CD4-positive, alpha-beta T cell (primary cell): Measurements from ENCODE around the gene MLC1. TPM values are rescaled to one million over a fixed set of nuclear protein-coding genes. Genes with fewer than 3 reads are reported as not detected.

Experiments used
- ATAC-seq: fragments of 200-7000 bp; cut with Tn5 transposase; one replicate; pipeline ENCODE4 v1.10.0; 2022; ENCODE audit warnings: mild to moderate bottlenecking; ENCODE audit not compliant: poor library complexity
- CTCF ChIA-PET: fragments of 350-600 bp; sonication (Branson Sonifier 250); formaldehyde crosslinking; loops from one replicate; lab custom pipeline; 2021; ENCODE audit warnings: antibody characterized with exemption, inconsistent platforms; lab: Charles Lee
- POLR2A ChIA-PET: fragments of 350-600 bp; sonication (Branson Sonifier 250); formaldehyde crosslinking; loops from one replicate; lab custom pipeline; 2021; ENCODE audit warnings: antibody characterized with exemption, inconsistent platforms; lab: Charles Lee
- DNase-seq, 14 experiments: peaks; one replicate each; pipeline ENCODE4 v3.0.0-alpha.2; 2013 to 2020; ENCODE audit warnings: mixed read lengths in 2 of 14
- H3K27ac ChIP-seq, 2 donors: one replicate each; pipeline versions ENCODE4 v1.5.1 to v1.7.0; 2013; ENCODE audit warnings: low read length in 2 of 2, low read depth in 1 of 2, mild to moderate bottlenecking in 1 of 2
- H3K27me3 ChIP-seq, 2 experiments: 1 replicate in 1 of 2; 2 replicates in 1 of 2; pipeline versions ENCODE4 v1.6.1 to v1.7.0; 2013; ENCODE audit warnings: low read length in 2 of 2, control low read depth in 1 of 2, mild to moderate bottlenecking in 1 of 2, moderate library complexity in 1 of 2; ENCODE audit not compliant: insufficient read depth in 2 of 2, control insufficient read depth in 1 of 2
- H3K36me3 ChIP-seq: one replicate; pipeline ENCODE4 v1.6.1; 2013; ENCODE audit warnings: low read length, control low read depth; ENCODE audit not compliant: insufficient read depth
- H3K4me1 ChIP-seq: one replicate; pipeline ENCODE4 v1.6.1; 2013; ENCODE audit warnings: low read length, control low read depth; ENCODE audit not compliant: insufficient read depth
- H3K4me3 ChIP-seq: one replicate; pipeline ENCODE4 v1.5.1; 2013; ENCODE audit warnings: mild to moderate bottlenecking, low read length, moderate library complexity
- H3K9me3 ChIP-seq, 2 experiments: 1 replicate in 1 of 2; 2 replicates in 1 of 2; pipeline versions ENCODE4 v1.6.1 to v1.7.0; 2013; ENCODE audit warnings: low read length in 2 of 2, mild to moderate bottlenecking in 2 of 2, control low read depth in 1 of 2, moderate library complexity in 1 of 2; ENCODE audit not compliant: control insufficient read depth in 1 of 2, insufficient read depth in 1 of 2
- H3K27ac Mint-ChIP-seq: one replicate; pipeline ENCODE4 v1.8.0; 2020; ENCODE audit warnings: mixed read lengths
- H3K27me3 Mint-ChIP-seq: one replicate; pipeline ENCODE4 v1.8.0; 2021; ENCODE audit warnings: mixed read lengths
- H3K36me3 Mint-ChIP-seq: one replicate; pipeline ENCODE4 v1.8.0; 2021; ENCODE audit warnings: low read depth, mixed read lengths
- H3K4me1 Mint-ChIP-seq: one replicate; pipeline ENCODE4 v1.8.0; 2021; ENCODE audit warnings: low read depth, mixed read lengths
- H3K4me3 Mint-ChIP-seq: one replicate; pipeline ENCODE4 v1.8.0; 2020; ENCODE audit warnings: mild to moderate bottlenecking, mixed read lengths
- H3K9me3 Mint-ChIP-seq: one replicate; pipeline ENCODE4 v1.8.0; 2020; ENCODE audit warnings: mixed read lengths
- CTCF ChIP-seq: fragments of 200-600 bp; IDR thresholded peaks from one replicate; pipeline ENCODE4 v1.8.0; 2022; ENCODE audit warnings: antibody characterized with exemption, mild to moderate bottlenecking
- intact Hi-C, 2 experiments: fragments of 100-400 bp; cut with DNase I in 1 of 2; cut with micrococcal nuclease in 1 of 2; formaldehyde crosslinking; loops; one replicate each; pipeline versions ENCODE4 v1.15.1 to v1.9.0; 2023 to 2025; cut with DNase I, micrococcal nuclease
- total RNA-seq, 174 experiments: library from RNA in 2 of 174; stranded (reverse) in 2 of 174; gene quantifications; one replicate each; pipeline ENCODE4 v1.2.3 and lab custom pipeline; 2021 to 2026

Gene MLC1
- total RNA-seq, 2 experiments from 2014 or later = 0.16 TPM; not detected in 1

GRCh38 chr22:50121202-50121740, 36.0 kb upstream of the MLC1 start:
- Mint-ChIP-seq H3K4me1 (no peaks in the 10 kb centered on the region), H3K36me3 (no peaks in the 10 kb centered on the region), H3K9me3 (peaks cover 10% of the 10 kb centered on the region), H3K27ac (no peak overlapping the region), H3K27me3 (peaks cover 23% of the 10 kb centered on the region), H3K4me3 (no peak overlapping the region)
- H3K9me3 ChIP-seq = peaks cover 10 to 31% of the 10 kb centered on the region in 2 experiments
- ATAC-seq (no peak), DNase-seq (no peak)
- ChIA-PET POLR2A (no interaction called here), CTCF (no interaction called here)
- H3K36me3 ChIP-seq = no peaks in the 10 kb centered on the region
- H3K27ac ChIP-seq = no peak overlapping the region
- H3K4me1 ChIP-seq = no peaks in the 10 kb centered on the region
- H3K4me3 ChIP-seq = no peak overlapping the region
- intact Hi-C loops = no loop called here
- TF ChIP-seq CTCF = no peak
- peaks cover 0 to 6% of the 10 kb centered on the region in 2 experiments for H3K27me3 ChIP-seq

GRCh38 chr22:50119768-50120251, 34.6 kb upstream of the MLC1 start:
- intact Hi-C loops = no loop called here
- no peaks in the 10 kb centered on the region for H3K4me1 ChIP-seq
- Mint-ChIP-seq H3K4me1 (no peaks in the 10 kb centered on the region), H3K27ac (no peak overlapping the region), H3K4me3 (no peak overlapping the region), H3K36me3 (no peaks in the 10 kb centered on the region), H3K27me3 (peaks cover 24% of the 10 kb centered on the region), H3K9me3 (peaks cover 7% of the 10 kb centered on the region)
- POLR2A ChIA-PET = no interaction called here
- ATAC-seq (no peak), DNase-seq (no peak)
- CTCF ChIA-PET = no interaction called here
- no peaks in the 10 kb centered on the region for H3K36me3 ChIP-seq
- peaks cover 10 to 25% of the 10 kb centered on the region in 2 experiments for H3K9me3 ChIP-seq
- peaks cover 1 to 5% of the 10 kb centered on the region in 2 experiments for H3K27me3 ChIP-seq
- no peak overlapping the region for H3K4me3 ChIP-seq
- H3K27ac ChIP-seq = no peak overlapping the region
- no peak for TF ChIP-seq CTCF

GRCh38 chr22:50119169-50119767, 34.0 kb upstream of the MLC1 start:
- ChIA-PET POLR2A (no interaction called here), CTCF (no interaction called here)
- peaks cover 27% of the 10 kb centered on the region for H3K27me3 Mint-ChIP-seq
- no peaks in the 10 kb centered on the region for H3K4me1 Mint-ChIP-seq
- no peak overlapping the region for H3K27ac ChIP-seq
- H3K27ac Mint-ChIP-seq = no peak overlapping the region
- ATAC-seq (no peak), DNase-seq (no peak)
- intact Hi-C loops = no loop called here
- H3K4me1 ChIP-seq = no peaks in the 10 kb centered on the region
- H3K36me3 ChIP-seq = no peaks in the 10 kb centered on the region
- no peak overlapping the region for H3K4me3 ChIP-seq
- H3K27me3 ChIP-seq = peaks cover 3 to 7% of the 10 kb centered on the region in 2 experiments
- peaks cover 6% of the 10 kb centered on the region for H3K9me3 Mint-ChIP-seq
- peaks cover 6 to 20% of the 10 kb centered on the region in 2 experiments for H3K9me3 ChIP-seq
- H3K36me3 Mint-ChIP-seq = no peaks in the 10 kb centered on the region
- H3K4me3 Mint-ChIP-seq = no peak overlapping the region
- TF ChIP-seq CTCF = no peak
